Activated naive CD4-positive, alpha-beta T cell treated with anti-CD3 and anti-CD28 coated beads for 36 hours (primary cell): ENCODE measurements around the gene MFNG. TPM values are rescaled to one million over a fixed set of nuclear protein-coding genes. Genes with fewer than 3 reads are reported as not detected.
A peak's percentile ranks its signal among the peaks of the same experiment; 100 is the strongest.
"Not testable (repeated sequence)": the region's sequence is repeated elsewhere in the genome, so short reads cannot be mapped to it uniquely, and the experiment has no call there.

Experiments used
- CTCF ChIA-PET: fragments of 350-600 bp; sonication (Branson Sonifier 250); formaldehyde crosslinking; loops from one replicate; lab custom pipeline; 2021; ENCODE audit warnings: antibody characterized with exemption; lab: Charles Lee
- DNase-seq: peaks from one replicate; pipeline ENCODE4 v3.0.0-alpha.2; 2020
- H3K27ac Mint-ChIP-seq: one replicate; pipeline ENCODE4 v1.8.0; 2021; ENCODE audit warnings: mild to moderate bottlenecking, mixed read lengths
- H3K27me3 Mint-ChIP-seq: one replicate; pipeline ENCODE4 v1.8.0; 2021; ENCODE audit warnings: low read depth, mixed read lengths
- H3K36me3 Mint-ChIP-seq: one replicate; pipeline ENCODE4 v1.8.0; 2021; ENCODE audit warnings: low read depth, mixed read lengths
- H3K4me1 Mint-ChIP-seq: one replicate; pipeline ENCODE4 v1.8.0; 2021; ENCODE audit warnings: low read depth, mixed read lengths
- H3K4me3 Mint-ChIP-seq: one replicate; pipeline ENCODE4 v1.8.0; 2021; ENCODE audit warnings: mild to moderate bottlenecking, moderate library complexity, mixed read lengths
- H3K9me3 Mint-ChIP-seq: one replicate; pipeline ENCODE4 v1.8.0; 2021; ENCODE audit warnings: mixed read lengths
- intact Hi-C: fragments of 100-400 bp; cut with micrococcal nuclease; formaldehyde crosslinking; loops from one replicate; pipeline ENCODE4 v1.15.1; 2023
- total RNA-seq, 2 experiments: library from RNA; stranded (reverse); gene quantifications; one replicate each; pipeline ENCODE4 v1.2.3, GENCODE V29; 2021

Gene MFNG
- total RNA-seq = 10 to 100 TPM; 83.1 to 90.9 TPM

GRCh38 chr22:37486224-37486845 lies at the start of gene MFNG:
TSS of gene MFNG (minus strand) at chr22:37486384. CDS start at chr22:37486177, 207 bp downstream.
- no peaks in the 10 kb centered on the region for H3K9me3 Mint-ChIP-seq
- CTCF ChIA-PET = interaction anchor here (0.6 to 4.7 kb wide), 11 partner anchors 9 to 226 kb away, joined by 3 to 25 read pairs (median 6); partner anchors contain the start of gene GGA1
- peak within 1 kb of the TSS; percentile 97 for H3K4me3 Mint-ChIP-seq
- intact Hi-C loops = no loop called here
- peak; percentile 86 for DNase-seq
- H3K36me3 Mint-ChIP-seq = peaks cover 13% of the 10 kb centered on the region
- no peaks in the 10 kb centered on the region for H3K27me3 Mint-ChIP-seq
- peak within 1 kb of the TSS; percentile 97 for H3K27ac Mint-ChIP-seq
- peaks cover 65% of the 10 kb centered on the region for H3K4me1 Mint-ChIP-seq

GRCh38 chr22:37535159-37535558 lies 49.0 kb upstream of the MFNG start:
- intact Hi-C loops = no loop called here
- no peak for DNase-seq
- peaks cover 22% of the 10 kb centered on the region for H3K4me1 Mint-ChIP-seq
- H3K27ac Mint-ChIP-seq = no peak overlapping the region
- no peak overlapping the region for H3K4me3 Mint-ChIP-seq
- no peaks in the 10 kb centered on the region for H3K9me3 Mint-ChIP-seq
- no peaks in the 10 kb centered on the region for H3K36me3 Mint-ChIP-seq
- H3K27me3 Mint-ChIP-seq = peaks cover 6% of the 10 kb centered on the region
- CTCF ChIA-PET = no interaction called here

- Mint-ChIP-seq H3K27me3 (peaks cover 4% of the 10 kb centered on the region), H3K27ac (no peak overlapping the region), H3K4me1 (peaks cover 29% of the 10 kb centered on the region), H3K9me3 (no peaks in the 10 kb centered on the region), H3K36me3 (no peaks in the 10 kb centered on the region), H3K4me3 (no peak overlapping the region)
- no peak for DNase-seq
- intact Hi-C loops = no loop called here
- CTCF ChIA-PET = interaction anchor here (1.4 kb wide), 1 partner anchor 33 kb away, joined by 9 read pairs; no protein-coding TSS in a partner anchor
Observed at GRCh38 chr22:37534445-37534844, 48.3 kb upstream of the MFNG start.

- intact Hi-C loops = no loop called here
- peak; percentile 44 for DNase-seq
Observed at GRCh38 chr22:37533995-37534394, 47.8 kb upstream of the MFNG start.

GRCh38 chr22:37529652-37530345 lies 43.6 kb upstream of the MFNG start:
- H3K4me1 Mint-ChIP-seq = peaks cover 19% of the 10 kb centered on the region
- CTCF ChIA-PET = interaction anchor here (0.8 to 1.6 kb wide), 3 partner anchors 10 to 63 kb away, joined by 3 to 6 read pairs (median 4); no protein-coding TSS in a partner anchor

More at GRCh38 chr22:37533995-37534394, 47.8 kb upstream of the MFNG start:
- H3K9me3 Mint-ChIP-seq = no peaks in the 10 kb centered on the region
- no peaks in the 10 kb centered on the region for H3K36me3 Mint-ChIP-seq
- H3K27me3 Mint-ChIP-seq = peaks cover 2% of the 10 kb centered on the region
- peaks cover 26% of the 10 kb centered on the region for H3K4me1 Mint-ChIP-seq
- no peak overlapping the region for H3K4me3 Mint-ChIP-seq
- CTCF ChIA-PET = interaction anchor here (1.2 to 1.4 kb wide), 2 partner anchors 33 to 59 kb away, joined by 4 to 9 read pairs; no protein-coding TSS in a partner anchor
- H3K27ac Mint-ChIP-seq = no peak overlapping the region

GRCh38 chr22:37527952-37528351 lies 41.8 kb upstream of the MFNG start:
- CTCF ChIA-PET = interaction anchor here (0.6 to 1.2 kb wide), 3 partner anchors 22 to 151 kb away, joined by 4 to 5 read pairs (median 4); no protein-coding TSS in a partner anchor
- intact Hi-C loops, H3K27ac Mint-ChIP-seq, H3K36me3 Mint-ChIP-seq, DNase-seq, H3K27me3 Mint-ChIP-seq, H3K4me3 Mint-ChIP-seq, H3K4me1 Mint-ChIP-seq, H3K9me3 Mint-ChIP-seq: not testable (repeated sequence)

More at GRCh38 chr22:37529652-37530345, 43.6 kb upstream of the MFNG start:
- DNase-seq = peak; percentile 42
- H3K36me3 Mint-ChIP-seq = no peaks in the 10 kb centered on the region
- H3K27me3 Mint-ChIP-seq = no peaks in the 10 kb centered on the region
- no peaks in the 10 kb centered on the region for H3K9me3 Mint-ChIP-seq
- H3K4me3 Mint-ChIP-seq = no peak overlapping the region
- intact Hi-C loops = no loop called here
- no peak overlapping the region for H3K27ac Mint-ChIP-seq

GRCh38 chr22:37527081-37527752 lies 41.0 kb upstream of the MFNG start:
- CTCF ChIA-PET = interaction anchor here (0.6 to 1.0 kb wide), 3 partner anchors 11 to 152 kb away, joined by 4 to 8 read pairs (median 5); no protein-coding TSS in a partner anchor
- peaks cover 10% of the 10 kb centered on the region for H3K27me3 Mint-ChIP-seq
- H3K27ac Mint-ChIP-seq, DNase-seq, H3K9me3 Mint-ChIP-seq, H3K4me1 Mint-ChIP-seq, H3K36me3 Mint-ChIP-seq, H3K4me3 Mint-ChIP-seq, intact Hi-C loops: not testable (repeated sequence)

GRCh38 chr22:37526376-37526775 lies 40.2 kb upstream of the MFNG start:
- intact Hi-C loops = no loop called here
- peaks cover 7% of the 10 kb centered on the region for H3K4me1 Mint-ChIP-seq
- DNase-seq = no peak
- no peaks in the 10 kb centered on the region for H3K9me3 Mint-ChIP-seq
- no peak overlapping the region for H3K27ac Mint-ChIP-seq
- H3K36me3 Mint-ChIP-seq = no peaks in the 10 kb centered on the region
- no peak overlapping the region for H3K4me3 Mint-ChIP-seq
- peaks cover 11% of the 10 kb centered on the region for H3K27me3 Mint-ChIP-seq
- CTCF ChIA-PET = no interaction called here

GRCh38 chr22:37525746-37526350 lies 39.7 kb upstream of the MFNG start:
- Mint-ChIP-seq H3K9me3 (no peaks in the 10 kb centered on the region), H3K4me3 (no peak overlapping the region), H3K36me3 (no peaks in the 10 kb centered on the region), H3K27ac (no peak overlapping the region), H3K4me1 (peaks cover 7% of the 10 kb centered on the region), H3K27me3 (peaks cover 17% of the 10 kb centered on the region)
- CTCF ChIA-PET = interaction anchor here (0.5 to 0.7 kb wide), 2 partner anchors 65 to 66 kb away, joined by 3 to 4 read pairs; no protein-coding TSS in a partner anchor
- intact Hi-C loops = no loop called here
- DNase-seq = no peak

- H3K4me1 Mint-ChIP-seq = peaks cover 7% of the 10 kb centered on the region
- intact Hi-C loops = no loop called here
- H3K9me3 Mint-ChIP-seq = no peaks in the 10 kb centered on the region
- no peak for DNase-seq
- H3K27ac Mint-ChIP-seq = no peak overlapping the region
- H3K27me3 Mint-ChIP-seq = peaks cover 21% of the 10 kb centered on the region
- H3K36me3 Mint-ChIP-seq = no peaks in the 10 kb centered on the region
- CTCF ChIA-PET = interaction anchor here (0.5 to 0.7 kb wide), 2 partner anchors 66 to 67 kb away, joined by 3 to 4 read pairs; no protein-coding TSS in a partner anchor
- no peak overlapping the region for H3K4me3 Mint-ChIP-seq
Observed at GRCh38 chr22:37525073-37525745, 39.0 kb upstream of the MFNG start.

- H3K27me3 Mint-ChIP-seq = peaks cover 33% of the 10 kb centered on the region
- CTCF ChIA-PET = no interaction called here
- H3K9me3 Mint-ChIP-seq = no peaks in the 10 kb centered on the region
- H3K27ac Mint-ChIP-seq = no peak overlapping the region
- no peaks in the 10 kb centered on the region for H3K36me3 Mint-ChIP-seq
- DNase-seq = no peak
- peaks cover 5% of the 10 kb centered on the region for H3K4me1 Mint-ChIP-seq
- H3K4me3 Mint-ChIP-seq = no peak overlapping the region
- intact Hi-C loops = no loop called here
Observed at GRCh38 chr22:37522482-37522881, 36.3 kb upstream of the MFNG start.
